ENCODE results near the gene DPYD.

Gene DPYD

DNA sequence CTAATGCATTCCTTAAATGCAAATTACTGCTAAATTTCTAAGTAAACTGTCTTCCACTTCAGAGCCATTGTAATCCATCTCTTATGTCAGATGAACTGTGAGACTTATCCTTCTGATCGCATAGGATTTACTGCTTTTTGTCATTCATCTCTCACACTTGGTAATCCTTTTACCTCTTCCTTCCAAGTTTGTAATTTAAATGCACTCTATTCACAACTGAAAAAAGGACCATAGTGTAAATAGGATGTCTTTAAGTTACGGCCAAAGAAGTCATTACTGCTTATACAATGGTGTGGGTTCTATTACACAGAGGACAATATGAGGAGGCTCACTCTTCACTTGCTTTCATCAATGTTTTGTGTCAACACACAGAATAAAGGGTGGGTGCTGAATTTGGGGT lies 806.0 kb downstream of the DPYD start:
- in situ Hi-C loops (cut with MboI; ENCODE audit: low sequenced_read_pairs): no loop called here

- in situ Hi-C loops (cut with MboI; ENCODE audit: low sequenced_read_pairs): no loop called here
Measured at GRCh38 chr1:97112442-97112841, 808.4 kb downstream of the DPYD start.

GRCh38 chr1:97108179-97108578 lies 812.7 kb downstream of the DPYD start:
- in situ Hi-C loops (cut with MboI; ENCODE audit: low sequenced_read_pairs): no loop called here

GRCh38 chr1:97105531-97105930 lies 815.3 kb downstream of the DPYD start:
- in situ Hi-C loops (cut with MboI; ENCODE audit: low sequenced_read_pairs): no loop called here

DNA sequence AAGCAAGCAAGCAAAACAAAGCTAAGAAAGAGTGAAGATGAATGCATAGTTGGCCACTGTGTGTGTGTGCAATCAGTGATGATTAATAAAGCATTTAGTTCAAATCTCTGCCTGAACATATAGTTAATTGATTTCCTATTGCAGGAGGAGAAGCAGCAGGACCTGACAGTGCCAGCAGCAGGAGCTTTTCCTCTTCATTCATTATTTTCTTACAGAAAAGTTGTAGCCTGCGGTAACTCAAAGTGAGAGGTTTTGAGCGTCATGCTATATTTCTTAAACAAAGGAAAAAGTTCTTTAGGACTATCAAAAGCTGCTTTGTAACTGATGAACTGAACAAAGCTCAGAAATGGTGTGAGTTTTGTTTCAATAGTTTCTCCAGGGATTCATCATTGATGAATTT lies 819.3 kb downstream of the DPYD start:
- in situ Hi-C loops (cut with MboI; ENCODE audit: low sequenced_read_pairs): no loop called here

DNA sequence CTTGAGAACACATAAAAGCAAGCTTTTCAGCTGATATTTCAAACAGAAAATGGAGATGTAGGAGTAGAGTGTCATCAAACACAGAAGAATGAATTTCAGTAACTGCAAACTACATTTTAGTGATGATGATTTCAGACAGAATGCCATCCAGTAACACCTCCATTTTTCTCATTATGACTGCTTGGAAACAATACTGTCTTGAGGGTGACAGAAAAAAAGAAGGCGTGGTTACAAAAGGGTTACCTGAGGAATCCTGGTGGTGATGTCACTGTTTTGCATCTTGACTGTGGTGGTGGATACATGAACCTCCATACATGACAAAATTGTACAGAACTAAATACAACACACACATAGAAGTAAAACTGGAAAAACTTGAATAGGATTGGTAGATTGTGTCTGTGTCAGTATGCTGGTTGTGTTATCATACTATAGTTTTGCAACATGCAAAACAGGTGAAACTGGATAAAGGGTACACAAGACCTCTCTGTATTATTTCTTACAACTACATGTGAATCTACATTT lies 823.4 kb downstream of the DPYD start:
- in situ Hi-C loops (cut with MboI; ENCODE audit: low sequenced_read_pairs): no loop called here

- in situ Hi-C loops (cut with MboI; ENCODE audit: low sequenced_read_pairs): no loop called here
Measured at GRCh38 chr1:97095764-97096163, 825.1 kb downstream of the DPYD start.

DNA sequence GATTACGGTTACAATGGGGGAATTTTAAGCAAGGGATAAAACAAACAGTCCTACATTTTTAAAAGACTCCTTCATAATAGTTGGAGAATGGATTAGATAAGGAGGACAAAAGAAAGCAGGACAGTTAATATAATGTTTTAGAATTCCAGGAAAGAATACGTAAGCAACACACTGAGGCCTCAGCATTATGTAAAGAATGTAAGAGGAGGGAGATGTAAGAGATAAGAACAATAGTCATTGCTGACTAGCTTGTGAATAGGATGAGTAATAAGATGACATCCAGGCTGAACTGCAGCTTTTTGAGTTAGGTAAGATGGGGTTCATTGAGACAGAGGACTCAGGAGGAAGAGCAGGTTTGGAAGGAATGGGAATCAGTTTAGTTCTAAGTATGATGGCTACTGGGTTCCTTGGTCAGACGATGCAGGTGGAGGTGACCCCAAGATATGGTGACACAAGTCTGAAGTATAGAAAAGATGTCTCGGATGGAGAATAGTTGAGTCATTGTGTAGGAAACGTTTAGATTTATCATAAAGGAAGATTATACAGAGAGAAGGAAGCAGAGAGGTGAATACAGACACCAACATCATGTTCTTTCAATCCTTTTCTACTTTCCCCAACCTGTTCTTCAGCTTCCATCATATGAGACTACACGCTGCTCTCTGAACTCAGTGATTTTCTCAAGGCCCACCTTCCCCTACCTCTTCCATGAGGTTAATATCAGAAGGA lies 826.4 kb downstream of the DPYD start:
- in situ Hi-C loops (cut with MboI; ENCODE audit: low sequenced_read_pairs): no loop called here

- in situ Hi-C loops (cut with MboI; ENCODE audit: low sequenced_read_pairs): no loop called here
Measured at GRCh38 chr1:97093741-97094140, 827.1 kb downstream of the DPYD start.

- in situ Hi-C loops (cut with MboI; ENCODE audit: low sequenced_read_pairs): no loop called here
Measured at GRCh38 chr1:97092824-97093223, 828.0 kb downstream of the DPYD start.

DNA sequence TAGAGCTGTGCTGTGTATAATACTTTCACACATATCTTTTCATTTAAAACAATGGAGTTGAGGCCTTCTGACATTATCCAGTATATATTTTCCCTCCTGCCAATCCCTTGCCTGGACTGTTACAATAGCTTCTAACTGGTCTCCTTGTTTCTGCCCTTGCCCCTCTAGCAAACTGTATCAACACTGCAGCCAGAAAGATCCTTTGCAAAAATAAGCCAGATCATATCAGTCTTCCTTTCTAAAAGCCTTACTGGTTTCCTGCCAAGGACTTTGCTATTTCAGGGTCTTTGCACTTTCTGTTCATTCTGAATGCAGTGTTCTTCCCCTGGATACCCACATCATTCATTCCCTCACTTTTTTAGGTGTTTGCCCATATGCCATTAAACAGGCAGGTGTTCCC lies 829.2 kb downstream of the DPYD start:
- in situ Hi-C loops (cut with MboI; ENCODE audit: low sequenced_read_pairs): no loop called here

DNA sequence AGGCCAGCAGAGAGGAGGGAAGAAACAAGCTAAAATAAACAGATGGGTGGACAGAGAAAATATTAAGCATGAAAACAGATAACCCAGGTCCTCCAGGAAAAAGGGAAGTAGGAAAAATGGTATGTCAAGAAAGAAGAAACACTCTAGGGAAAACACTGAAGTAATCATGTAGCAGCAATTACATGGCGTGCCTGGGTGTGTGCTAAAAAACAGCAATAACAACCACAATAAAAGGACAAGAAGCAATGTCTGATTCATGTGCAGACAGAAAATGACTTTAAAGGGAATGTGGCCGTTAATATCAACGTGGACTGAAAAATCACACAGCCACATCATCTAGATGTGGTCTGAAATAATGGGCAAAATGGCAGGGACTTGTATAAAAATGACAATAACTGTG lies 829.6 kb downstream of the DPYD start:
- in situ Hi-C loops (cut with MboI; ENCODE audit: low sequenced_read_pairs): no loop called here

DNA sequence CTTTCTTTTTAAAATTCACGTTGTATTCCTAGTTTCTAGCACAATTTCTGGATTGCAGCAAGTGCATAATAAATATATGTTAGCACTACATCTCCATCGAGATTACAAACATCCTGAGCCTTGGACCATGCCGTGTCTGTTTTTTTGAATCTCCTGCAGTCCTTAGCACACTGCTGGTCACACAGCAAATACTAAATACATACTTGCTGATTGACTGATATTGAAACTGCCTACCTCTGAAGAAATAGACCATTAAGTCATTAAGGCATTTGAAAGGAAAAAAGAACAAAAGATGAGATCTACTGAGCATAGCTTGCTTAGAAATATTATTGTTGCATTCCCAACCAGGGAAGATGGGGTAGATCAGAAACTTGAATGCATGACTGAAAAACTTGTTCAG lies 830.1 kb downstream of the DPYD start:
- in situ Hi-C loops (cut with MboI; ENCODE audit: low sequenced_read_pairs): no loop called here

DNA sequence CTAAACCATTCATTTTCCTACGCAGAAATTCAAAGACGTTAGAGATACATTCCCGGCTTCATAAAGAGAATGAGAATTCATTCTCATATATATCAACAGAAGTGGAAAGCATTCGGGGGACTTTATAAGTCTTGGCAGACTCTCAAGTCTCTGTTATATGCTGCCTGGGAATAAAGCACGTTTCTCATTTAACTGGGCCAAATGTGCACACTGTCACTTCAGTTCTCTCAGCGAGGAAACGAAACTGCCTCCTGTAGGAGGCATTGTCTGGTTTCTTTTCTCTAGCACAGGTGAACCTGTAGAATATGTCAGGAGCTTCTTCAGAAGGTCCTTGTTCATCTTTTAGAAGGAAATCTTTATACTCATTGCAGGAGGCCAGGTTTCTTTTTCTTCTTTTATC lies 831.7 kb downstream of the DPYD start:
- in situ Hi-C loops (cut with MboI; ENCODE audit: low sequenced_read_pairs): no loop called here

GRCh38 chr1:97088391-97088790 lies 832.4 kb downstream of the DPYD start:
- in situ Hi-C loops (cut with MboI; ENCODE audit: low sequenced_read_pairs): no loop called here

GRCh38 chr1:97084546-97084945 lies 836.3 kb downstream of the DPYD start:
- in situ Hi-C loops (cut with MboI; ENCODE audit: low sequenced_read_pairs): no loop called here

GRCh38 chr1:97082160-97082848 lies 838.5 kb downstream of the DPYD start:
- in situ Hi-C loops (cut with MboI; ENCODE audit: low sequenced_read_pairs): no loop called here

GRCh38 chr1:97078872-97079271 lies 842.0 kb downstream of the DPYD start:
- in situ Hi-C loops (cut with MboI; ENCODE audit: low sequenced_read_pairs): no loop called here

DNA sequence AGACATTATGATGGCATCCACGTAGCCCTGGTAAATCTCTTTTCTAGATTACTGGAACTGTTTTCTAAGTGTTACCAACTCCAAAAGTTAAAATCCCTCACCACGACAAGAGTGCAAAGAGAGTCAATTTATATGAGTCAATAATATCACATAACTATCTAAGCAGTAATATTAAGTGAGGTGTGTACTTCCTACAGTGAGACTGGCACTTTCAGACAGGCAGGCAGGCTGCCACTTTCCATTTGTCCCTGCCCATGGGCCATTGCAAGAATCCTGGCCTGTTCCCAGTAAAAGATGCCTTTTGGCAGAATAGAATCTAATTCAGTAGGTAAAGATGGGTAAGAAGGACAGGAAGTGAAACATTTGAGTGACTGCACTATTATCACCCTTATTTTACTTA lies 843.6 kb downstream of the DPYD start:
- in situ Hi-C loops (cut with MboI; ENCODE audit: low sequenced_read_pairs): no loop called here

GRCh38 chr1:97074771-97075170 lies 846.1 kb downstream of the DPYD start:
- in situ Hi-C loops (cut with MboI; ENCODE audit: low sequenced_read_pairs): no loop called here

GRCh38 chr1:97073936-97074335 lies 846.9 kb downstream of the DPYD start:
- in situ Hi-C loops (cut with MboI; ENCODE audit: low sequenced_read_pairs): no loop called here

- in situ Hi-C loops (cut with MboI; ENCODE audit: low sequenced_read_pairs): no loop called here
Measured at GRCh38 chr1:97073169-97073568, 847.7 kb downstream of the DPYD start.
